C4-2B (cell line): Measurements from ENCODE around the gene KATNAL1.

ENCODE experiments used
- ZFX ChIP-seq: fragments of 450-650 bp; IDR thresholded peaks from 2 replicates; pipeline ENCODE4 v1.6.1; 2017
- TF ChIP-seq, protein P1 (sequence below): fragments of 450-650 bp; conservative IDR thresholded peaks from 2 replicates; pipeline ENCODE4 v1.5.1; 2017; ENCODE audit warnings: mild to moderate bottlenecking

DNA sequence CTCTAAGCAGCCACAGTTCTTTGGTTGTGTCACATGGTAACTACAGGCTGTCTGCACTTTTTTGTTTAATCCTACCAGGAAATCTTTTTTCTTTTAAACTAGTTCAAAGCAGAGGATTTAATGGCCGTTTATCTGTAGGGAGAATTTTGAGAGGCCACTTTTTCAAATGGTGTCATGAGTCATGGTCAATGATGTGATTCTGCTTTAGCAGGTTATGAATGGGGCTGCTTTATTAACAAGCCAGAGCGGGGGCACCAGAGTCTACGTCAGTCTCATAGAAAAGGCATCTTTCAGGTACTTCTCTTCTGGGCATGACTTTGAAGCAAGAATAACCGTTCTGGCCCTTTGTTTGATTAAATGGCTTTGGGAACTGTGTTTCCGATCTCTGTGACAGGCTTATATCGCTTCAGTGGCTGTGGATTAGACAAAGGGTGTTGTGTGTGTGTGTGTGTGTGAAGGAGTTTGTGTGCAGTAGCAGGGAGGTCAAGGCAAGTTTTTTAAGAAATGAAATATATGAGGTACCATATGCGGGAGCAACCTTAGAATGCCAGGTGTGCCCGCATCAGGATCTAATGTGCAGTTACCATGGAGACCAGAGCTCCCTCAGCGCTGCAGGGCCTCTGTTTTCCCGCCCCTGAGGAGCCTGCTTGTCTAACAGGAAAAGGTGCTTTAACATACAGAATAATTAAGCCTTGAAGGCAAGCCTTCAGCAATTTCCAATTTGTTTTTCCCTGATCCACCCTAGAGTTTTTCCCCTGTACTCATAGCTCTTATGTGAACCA lies 120.5 kb downstream of the KATNAL1 start:
- TF ChIP-seq, protein P1, sequence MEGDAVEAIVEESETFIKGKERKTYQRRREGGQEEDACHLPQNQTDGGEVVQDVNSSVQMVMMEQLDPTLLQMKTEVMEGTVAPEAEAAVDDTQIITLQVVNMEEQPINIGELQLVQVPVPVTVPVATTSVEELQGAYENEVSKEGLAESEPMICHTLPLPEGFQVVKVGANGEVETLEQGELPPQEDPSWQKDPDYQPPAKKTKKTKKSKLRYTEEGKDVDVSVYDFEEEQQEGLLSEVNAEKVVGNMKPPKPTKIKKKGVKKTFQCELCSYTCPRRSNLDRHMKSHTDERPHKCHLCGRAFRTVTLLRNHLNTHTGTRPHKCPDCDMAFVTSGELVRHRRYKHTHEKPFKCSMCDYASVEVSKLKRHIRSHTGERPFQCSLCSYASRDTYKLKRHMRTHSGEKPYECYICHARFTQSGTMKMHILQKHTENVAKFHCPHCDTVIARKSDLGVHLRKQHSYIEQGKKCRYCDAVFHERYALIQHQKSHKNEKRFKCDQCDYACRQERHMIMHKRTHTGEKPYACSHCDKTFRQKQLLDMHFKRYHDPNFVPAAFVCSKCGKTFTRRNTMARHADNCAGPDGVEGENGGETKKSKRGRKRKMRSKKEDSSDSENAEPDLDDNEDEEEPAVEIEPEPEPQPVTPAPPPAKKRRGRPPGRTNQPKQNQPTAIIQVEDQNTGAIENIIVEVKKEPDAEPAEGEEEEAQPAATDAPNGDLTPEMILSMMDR, result no peak
- no peak for TF ChIP-seq ZFX
